Stimulated activated naive CD8-positive, alpha-beta T cell treated with anti-CD3 and anti-CD28 coated beads, Interleukin-15, Interleukin-2, amounts not matched to agents 100 U/mL and 50 U/mL, for 24 hours (primary cell): ENCODE results near the gene ADRA1B.

Experiments
- ATAC-seq: fragments of 150-1000 bp; cut with Tn5 transposase; one replicate; pipeline ENCODE4 v1.10.0; 2021
- DNase-seq: peaks from one replicate; pipeline ENCODE4 v3.0.0; 2021

The ADRA1B gene

GRCh38 chr5:159928122-159928909 lies 12.0 kb downstream of the ADRA1B start:
- DNase-seq (no peak), ATAC-seq (no peak)

GRCh38 chr5:159929176-159929575 lies 12.9 kb downstream of the ADRA1B start:
- no peak for ATAC-seq
- DNase-seq, result no peak

GRCh38 chr5:159933531-159934485 lies 17.5 kb downstream of the ADRA1B start:
- DNase-seq (no peak), ATAC-seq (no peak)

- DNase-seq, result no peak
- no peak for ATAC-seq
These were observed 19.7 kb downstream of the ADRA1B start for GRCh38 chr5:159935946-159936345.

- DNase-seq (no peak), ATAC-seq (no peak)
These were observed 20.5 kb downstream of the ADRA1B start for GRCh38 chr5:159936686-159937329.

GRCh38 chr5:159937580-159937979 lies 21.3 kb downstream of the ADRA1B start:
- ATAC-seq (no peak), DNase-seq (no peak)

GRCh38 chr5:159943326-159943725 lies 27.0 kb downstream of the ADRA1B start:
- DNase-seq, result no peak
- ATAC-seq, result no peak

GRCh38 chr5:159944056-159944600 lies 27.8 kb downstream of the ADRA1B start:
- ATAC-seq (no peak), DNase-seq (no peak)

- DNase-seq (no peak), ATAC-seq (no peak)
These were observed 29.1 kb downstream of the ADRA1B start for GRCh38 chr5:159945359-159945758.

- DNase-seq (no peak), ATAC-seq (no peak)
These were observed 31.6 kb downstream of the ADRA1B start for GRCh38 chr5:159947708-159948358.

GRCh38 chr5:159951387-159951786 lies 35.1 kb downstream of the ADRA1B start:
- no peak for DNase-seq
- ATAC-seq, result no peak

GRCh38 chr5:159951834-159952233 lies 35.6 kb downstream of the ADRA1B start:
- no peak for DNase-seq
- no peak for ATAC-seq

GRCh38 chr5:159953609-159954008 lies 37.3 kb downstream of the ADRA1B start:
- DNase-seq (no peak), ATAC-seq (no peak)

GRCh38 chr5:159955056-159955624 lies 38.9 kb downstream of the ADRA1B start:
- DNase-seq (no peak), ATAC-seq (no peak)

GRCh38 chr5:159956074-159956473 lies 39.8 kb downstream of the ADRA1B start:
- no peak for ATAC-seq

GRCh38 chr5:159961176-159962160 lies 45.2 kb downstream of the ADRA1B start:
- DNase-seq (no peak), ATAC-seq (no peak)

More at GRCh38 chr5:159956074-159956473, 39.8 kb downstream of the ADRA1B start:
- DNase-seq, result no peak

- no peak for DNase-seq
- ATAC-seq, result no peak
These were observed 45.9 kb downstream of the ADRA1B start for GRCh38 chr5:159962214-159962613.

- ATAC-seq (no peak), DNase-seq (no peak)
These were observed 47.7 kb downstream of the ADRA1B start for GRCh38 chr5:159963935-159964334.

GRCh38 chr5:159965031-159965837 lies 49.0 kb downstream of the ADRA1B start:
- ATAC-seq (no peak), DNase-seq (peak; percentile 45)
